Esophagus squamous epithelium (tissue), 5 donors: ENCODE results near the gene RPP21. TPM values are rescaled to one million over a fixed set of nuclear protein-coding genes. Genes with fewer than 3 reads are reported as not detected.

Experiments
- DNase-seq: peaks from one replicate; lab custom pipeline; 2025; lab: John Stamatoyannopoulos, UW
- H3K27ac ChIP-seq, 4 donors: fragments of 200-600 bp; sonication (generic); one replicate each; pipeline ENCODE4 v1.5.1; 2016 to 2019; ENCODE audit warnings: mild to moderate bottlenecking in 1 of 4
- H3K27me3 ChIP-seq, 4 donors: fragments of 200-600 bp; sonication (generic); 1 replicate in 3 of 4; 2 replicates in 1 of 4; pipeline versions ENCODE4 v1.5.1 to v1.6.0; 2017 to 2021; ENCODE audit warnings: antibody characterized with exemption in 1 of 4
- H3K36me3 ChIP-seq, 3 donors: fragments of 200-600 bp; sonication (generic); one replicate each; pipeline ENCODE4 v1.5.1; 2016 to 2019
- H3K4me1 ChIP-seq, 3 donors: fragments of 200-600 bp; sonication (generic); one replicate each; pipeline ENCODE4 v1.5.1; 2017 to 2019
- H3K4me3 ChIP-seq, 4 donors: fragments of 200-600 bp; sonication (generic); 1 replicate in 3 of 4; 2 replicates in 1 of 4; pipeline ENCODE4 v1.5.1; 2016 to 2019; ENCODE audit warnings: mild to moderate bottlenecking in 2 of 4, moderate library complexity in 1 of 4
- H3K9me3 ChIP-seq, 3 donors: fragments of 200-600 bp; sonication (generic); one replicate each; pipeline ENCODE4 v1.5.1; 2016 to 2019
- CTCF ChIP-seq, 6 experiments: fragments of 450-650 bp in 4 of 6; fragments of 200-600 bp in 2 of 6; sonication (generic) in 2 of 6; IDR thresholded peaks; one replicate each; pipeline ENCODE4 v1.5.1; 2016 to 2019; ENCODE audit warnings: antibody characterized with exemption in 6 of 6, mild to moderate bottlenecking in 4 of 6, moderate library complexity in 4 of 6
- POLR2A ChIP-seq, 4 donors: fragments of 450-650 bp; IDR thresholded peaks; one replicate each; pipeline ENCODE4 v1.6.1; 2017; ENCODE audit warnings: antibody characterized with exemption in 4 of 4, mild to moderate bottlenecking in 4 of 4, moderate library complexity in 3 of 4
- WGBS, 2 donors: methylation state at CpG; one replicate each; pipeline ENCODE4 v1.1.5; 2018; 5-methylcytosine and 5-hydroxymethylcytosine counted together
- intact Hi-C: fragments of 100-400 bp; cut with DNase I; formaldehyde crosslinking; loops from one replicate; pipeline ENCODE4 v1.15.0; 2022
- total RNA-seq, 4 donors: library from RNA; depleted of rRNA; stranded (reverse); fragments of >200 nt; gene quantifications; one replicate each; pipeline ENCODE4 v1.1.0, GENCODE V29; 2016
- donor health status: DM: yes; HTN: yes; CAD: no.

RPP21 gene
- total RNA-seq, 4 donors from 2014 or later, result 60.2 to 101 (median 81.7) TPM

- WGBS, 2 donors, result 88 to 100% methylated on average over 2 of the region's 2 CpGs
- TF ChIP-seq CTCF (IDR thresholded peaks at IDR 0.05) (no peak), POLR2A (IDR thresholded peaks at IDR 0.05) (no peak)
- Histone ChIP-seq H3K27me3 (no peaks in the 10 kb centered on the region), H3K27ac (no peak overlapping the region), H3K4me1 (peaks cover 0 to 7% (median 0%) of the 10 kb centered on the region in 3 donors), H3K9me3 (no peaks in the 10 kb centered on the region), H3K4me3 (no peak overlapping the region), H3K36me3 (peaks cover 0 to 66% (median 0%) of the 10 kb centered on the region in 3 donors)
- intact Hi-C loops, result no loop called here
- DNase-seq, result no peak
These were observed 32.7 kb upstream of the RPP21 start for GRCh38 chr6:30312266-30312665.

GRCh38 chr6:30312676-30313321 lies 32.2 kb upstream of the RPP21 start:
- peaks cover 0 to 7% (median 0%) of the 10 kb centered on the region in 3 donors for H3K4me1 ChIP-seq
- no peak overlapping the region for H3K27ac ChIP-seq
- no peaks in the 10 kb centered on the region for H3K9me3 ChIP-seq
- DNase-seq, result no peak
- H3K36me3 ChIP-seq, result peaks cover 0 to 66% (median 0%) of the 10 kb centered on the region in 3 donors
- TF ChIP-seq POLR2A (IDR thresholded peaks at IDR 0.05), result no peak
- no peak for TF ChIP-seq CTCF (IDR thresholded peaks at IDR 0.05)
- intact Hi-C loops, result no loop called here
- no peak overlapping the region for H3K4me3 ChIP-seq
- WGBS, 2 donors, result 95 to 100% methylated on average over 1 of the region's 1 CpG
- no peaks in the 10 kb centered on the region for H3K27me3 ChIP-seq

- peaks cover 0 to 7% (median 0%) of the 10 kb centered on the region in 3 donors for H3K4me1 ChIP-seq
- H3K27me3 ChIP-seq, result no peaks in the 10 kb centered on the region
- no peak for DNase-seq
- H3K9me3 ChIP-seq, result no peaks in the 10 kb centered on the region
- WGBS, 2 donors, result 88 to 93% methylated on average over 3 of the region's 3 CpGs
- no peak overlapping the region for H3K27ac ChIP-seq
- H3K36me3 ChIP-seq, result peaks cover 0 to 54% (median 0%) of the 10 kb centered on the region in 3 donors
- no peak overlapping the region for H3K4me3 ChIP-seq
- no peak for TF ChIP-seq CTCF (IDR thresholded peaks at IDR 0.05)
- no peak for TF ChIP-seq POLR2A (IDR thresholded peaks at IDR 0.05)
- intact Hi-C loops, result no loop called here
These were observed 29.8 kb upstream of the RPP21 start for GRCh38 chr6:30315156-30315555.

- H3K27ac ChIP-seq, result no peak overlapping the region
- DNase-seq, result no peak
- H3K4me1 ChIP-seq, result peaks cover 0 to 23% (median 6%) of the 10 kb centered on the region in 3 donors
- intact Hi-C loops, result no loop called here
- no peaks in the 10 kb centered on the region for H3K27me3 ChIP-seq
- 71 to 78% methylated on average over 5 to 6 of the region's 6 CpGs for WGBS, 2 donors
- TF ChIP-seq POLR2A (IDR thresholded peaks at IDR 0.05) (no peak), CTCF (IDR thresholded peaks at IDR 0.05) (no peak)
- no peaks in the 10 kb centered on the region for H3K9me3 ChIP-seq
- no peak overlapping the region for H3K4me3 ChIP-seq
- H3K36me3 ChIP-seq, result peaks cover 0 to 34% (median 0%) of the 10 kb centered on the region in 3 donors
These were observed 26.9 kb upstream of the RPP21 start for GRCh38 chr6:30317913-30318589.
